Measurements from ENCODE around the gene MT1H. TPM values are rescaled to one million over a fixed set of nuclear protein-coding genes. Genes with fewer than 3 reads are reported as not detected.

MT1H gene
- total and polyA plus RNA-seq, 2 of the 13 experiments (the other 11 are each of a cell fraction or from before 2014, with no cell fraction given), result 0.60 TPM; not detected in 1

- TF ChIP-seq GZF1 (CRISPR knock-in tag; IDR thresholded peaks at IDR 0.05), result no peak
- TF ChIP-seq NFE2 (CRISPR knock-in tag; IDR thresholded peaks at IDR 0.05), result no peak
- no peak for TF ChIP-seq FOXP1 (IDR thresholded peaks at IDR 0.05)
- no peak for TF ChIP-seq FOXP1 (CRISPR knock-in tag; IDR thresholded peaks at IDR 0.05)
- 0 out of 2 replicates have a peak, but pooled peaks have one; percentile 22 for TF ChIP-seq MXD3 (CRISPR knock-in tag; IDR thresholded peaks at IDR 0.05)
- TF ChIP-seq ZNF878 (CRISPR knock-in tag; IDR thresholded peaks at IDR 0.05), result no peak
- TF ChIP-seq HMGA1 (CRISPR knock-in tag; conservative IDR thresholded peaks at IDR 0.05), result no peak
- no peak for TF ChIP-seq ZNF850 (CRISPR knock-in tag; conservative IDR thresholded peaks at IDR 0.05)
- no peak for TF ChIP-seq HES4 (CRISPR knock-in tag; IDR thresholded peaks at IDR 0.05; ENCODE audit: borderline replicate concordance)
- TF ChIP-seq KLF16 (CRISPR knock-in tag; IDR thresholded peaks at IDR 0.05), result 0 out of 4 replicates have a peak, but pooled peaks of 1 of the 2 experiments have one; percentile 10
- no peak for TF ChIP-seq ZBTB1 (CRISPR knock-in tag; IDR thresholded peaks at IDR 0.05; ENCODE audit: borderline replicate concordance)
- no peak for TF ChIP-seq KDM5A (IDR thresholded peaks at IDR 0.05; ENCODE audit: borderline replicate concordance, low read length)
- TF ChIP-seq MATR3 (CRISPR knock-in tag; IDR thresholded peaks at IDR 0.05), result no peak
- no peak for TF ChIP-seq ZNF18 (CRISPR knock-in tag; IDR thresholded peaks at IDR 0.05; ENCODE audit: insufficient replicate concordance)
- TF ChIP-seq ZSCAN30 (CRISPR knock-in tag; IDR thresholded peaks at IDR 0.05), result no peak
- no peak for TF ChIP-seq SNAPC5 (CRISPR knock-in tag; IDR thresholded peaks at IDR 0.05; ENCODE audit: borderline replicate concordance)
- TF ChIP-seq GABPB1 (CRISPR knock-in tag; IDR thresholded peaks at IDR 0.05), result peak; percentile 44; the same call in 1 of the 2 replicates
- TF ChIP-seq PRDM10 (CRISPR knock-in tag; IDR thresholded peaks at IDR 0.05; ENCODE audit: low read depth), result no peak
- no peak for TF ChIP-seq GPN1 (CRISPR knock-in tag; IDR thresholded peaks at IDR 0.05; ENCODE audit: borderline replicate concordance)
- TF ChIP-seq HNRNPK (IDR thresholded peaks at IDR 0.05; ENCODE audit: low read depth, low read length, poor library complexity, severe bottlenecking), result no peak
- peak; percentile 28; the same call in 1 of the 2 replicates for TF ChIP-seq POGZ (CRISPR knock-in tag; IDR thresholded peaks at IDR 0.05)
- TF ChIP-seq ZNF572 (CRISPR knock-in tag; IDR thresholded peaks at IDR 0.05), result peak; percentile 83; the same call in 1 of the 2 replicates
- TF ChIP-seq RBAK (CRISPR knock-in tag; IDR thresholded peaks at IDR 0.05), result no peak
Observed at GRCh38 chr16:56643080-56643778, 26.4 kb upstream of the MT1H start (continued).

Measured in HepG2 (cell line).